Measurements from ENCODE around the gene MAN1A1.

- no peak for TF ChIP-seq CTCF (IDR thresholded peaks at IDR 0.05; ENCODE audit: low read depth, low read length, poor library complexity, severe bottlenecking)
- no peak for TF ChIP-seq EZH2phosphoT487 (IDR thresholded peaks at IDR 0.05; ENCODE audit: borderline replicate concordance, low read length)
These were observed 174.4 kb downstream of the MAN1A1 start for GRCh38 chr6:119174879-119175817.
